HepG2 (cell line): ENCODE data around the gene PPM1G. TPM values are rescaled to one million over a fixed set of nuclear protein-coding genes. Genes with fewer than 3 reads are reported as not detected.

Source experiments
- ATAC-seq: fragments of 200-7000 bp; cut with Tn5 transposase; 3 replicates; pipeline ENCODE4 v1.9.1; 2020; ENCODE audit warnings: mild to moderate bottlenecking, moderate library complexity
- BruUV-seq: library from RNA; stranded (reverse); fragments of 400-500 nt; replicated peaks from 2 replicates; lab custom pipeline; 2021; lab: Mats Ljungman, UMichigan
- CTCF ChIA-PET: fragments of 300-600 bp; formaldehyde crosslinking; extraction: SDS; loops from one replicate; lab custom pipeline; 2021; ENCODE audit warnings: low total read pairs, inconsistent platforms, low intra/inter-chr PET ratio; lab: Yijun Ruan, JAX
- POLR2A ChIA-PET: fragments of 350-600 bp; sonication (Branson Sonifier 250); formaldehyde crosslinking; loops from one replicate; lab custom pipeline; 2020; ENCODE audit warnings: antibody characterized with exemption, inconsistent platforms; lab: Yijun Ruan, JAX
- DNase-seq: peaks from one replicate; pipeline ENCODE4 v3.0.0-alpha.2; 2015; ENCODE audit warnings: low spot score
- FAIRE-seq: peaks from 3 replicates; lab custom pipeline; 2011; peaks lifted over from hg19 to GRCh38; lab: Jason Lieb, UNC
- H2AFZ ChIP-seq: one replicate; pipeline ENCODE4 v1.6.1; 2011; ENCODE audit warnings: low read length, inconsistent platforms
- H3K27ac ChIP-seq: fragments of 300-600 bp; 3 replicates; pipeline ENCODE4 v1.8.0; 2011; ENCODE audit warnings: mixed run types, mild to moderate bottlenecking, mixed read lengths, low read length, inconsistent platforms; ENCODE audit not compliant: insufficient read depth; ENCODE audit errors: extremely low read length
- H3K27me3 ChIP-seq, 2 experiments: fragments of 200-600 bp in 1 of 2; 2 replicates in 1 of 2; 3 replicates in 1 of 2; pipeline versions ENCODE4 v1.6.0 to v1.8.0; 2011; ENCODE audit warnings: low read length in 2 of 2, mild to moderate bottlenecking in 2 of 2, moderate library complexity in 2 of 2, inconsistent platforms in 1 of 2; ENCODE audit not compliant: insufficient read depth in 2 of 2, control insufficient read depth in 1 of 2
- H3K36me3 ChIP-seq, 2 experiments: fragments of 200-600 bp in 1 of 2; replicated peaks in 1 of 2; 2 replicates in 1 of 2; 3 replicates in 1 of 2; pipeline versions ENCODE4 v1.5.1 to v1.8.0; 2011; ENCODE audit warnings: low read length in 2 of 2, inconsistent platforms in 1 of 2; ENCODE audit not compliant: insufficient read depth in 2 of 2, control insufficient read depth in 1 of 2
- H3K4me1 ChIP-seq: 2 replicates; pipeline ENCODE4 v1.5.1; 2012; ENCODE audit warnings: low read length, inconsistent platforms; ENCODE audit not compliant: insufficient read depth
- H3K4me2 ChIP-seq: 2 replicates; pipeline ENCODE4 v1.6.0; 2011; ENCODE audit warnings: low read depth, low read length, inconsistent platforms
- H3K4me3 ChIP-seq, 3 experiments: fragments of 200-600 bp in 1 of 3; sonication (generic), shearing (Covaris generic) in 1 of 3; replicated peaks in 1 of 3; 2 replicates each; pipeline ENCODE4 v1.5.1; 2011 to 2016; ENCODE audit warnings: low read length in 3 of 3, inconsistent platforms in 2 of 3, low read depth in 2 of 3, mild to moderate bottlenecking in 2 of 3, control low read depth in 1 of 3, mixed read lengths in 1 of 3; ENCODE audit not compliant: insufficient read depth in 1 of 3
- H3K79me2 ChIP-seq: one replicate; pipeline ENCODE4 v1.6.1; 2011; ENCODE audit warnings: low read length, inconsistent platforms; ENCODE audit not compliant: insufficient read depth
- H3K9ac ChIP-seq: 2 replicates; pipeline ENCODE4 v1.6.0; 2011; ENCODE audit warnings: mild to moderate bottlenecking, low read depth, low read length, inconsistent platforms; ENCODE audit not compliant: insufficient read depth
- H3K9me3 ChIP-seq: 2 replicates; pipeline ENCODE4 v1.5.1; 2012; ENCODE audit warnings: mild to moderate bottlenecking, low read length
- H4K20me1 ChIP-seq: 2 replicates; pipeline ENCODE4 v1.6.0; 2011; ENCODE audit warnings: inconsistent platforms, mild to moderate bottlenecking, low read length, moderate library complexity; ENCODE audit not compliant: insufficient read depth
- ATF4 ChIP-seq, 2 experiments: fragments of 450-650 bp in 1 of 2; sonication (generic) in 1 of 2; formaldehyde crosslinking; IDR thresholded peaks; 2 replicates each; pipeline versions ENCODE4 v1.5.0 to v1.8.0; 2020 to 2022; ENCODE audit warnings: mild to moderate bottlenecking in 1 of 2, missing genetic modification reagents in 1 of 2
- EZH2 ChIP-seq: conservative IDR thresholded peaks from 2 replicates; pipeline ENCODE4 v1.6.1; 2012; ENCODE audit warnings: mild to moderate bottlenecking, low read depth, low read length, moderate library complexity
- HNRNPLL ChIP-seq: fragments of 200-400 bp; formaldehyde crosslinking; IDR thresholded peaks from 2 replicates; pipeline ENCODE4 v1.6.1; 2017; ENCODE audit warnings: mild to moderate bottlenecking, low read depth, low read length; ENCODE audit not compliant: poor library complexity, severe bottlenecking
- KDM5B ChIP-seq: sonication (generic); formaldehyde crosslinking; IDR thresholded peaks from 2 replicates; pipeline ENCODE4 v1.4.0; 2020; ENCODE audit warnings: missing genetic modification reagents, mild to moderate bottlenecking, borderline replicate concordance
- KLF9 ChIP-seq: IDR thresholded peaks from 2 replicates; pipeline ENCODE4 v1.6.1; 2016; ENCODE audit warnings: low read depth
- KMT2B ChIP-seq: IDR thresholded peaks from 2 replicates; pipeline ENCODE4 v1.6.1; 2016; ENCODE audit warnings: missing genetic modification reagents, missing compliant biosample characterization
- MIER2 ChIP-seq: IDR thresholded peaks from 2 replicates; pipeline ENCODE4 v1.6.1; 2016; ENCODE audit warnings: missing biosample characterization, missing genetic modification reagents
- PAF1 ChIP-seq: IDR thresholded peaks from 2 replicates; pipeline ENCODE4 v1.6.1; 2016; ENCODE audit warnings: missing genetic modification reagents, missing compliant biosample characterization
- SALL1 ChIP-seq: sonication (generic); formaldehyde crosslinking; IDR thresholded peaks from 2 replicates; pipeline ENCODE4 v1.8.0; 2022; ENCODE audit warnings: mild to moderate bottlenecking, missing genetic modification reagents
- ZBTB1 ChIP-seq: sonication (generic); formaldehyde crosslinking; IDR thresholded peaks from 2 replicates; pipeline ENCODE4 v1.4.0; 2020; ENCODE audit warnings: missing genetic modification reagents, borderline replicate concordance
- ZFYVE20 ChIP-seq: sonication (generic); formaldehyde crosslinking; IDR thresholded peaks from 2 replicates; pipeline ENCODE4 v1.8.0; 2023; ENCODE audit warnings: low read depth, mild to moderate bottlenecking, moderate library complexity, missing genetic modification reagents, borderline replicate concordance
- ZNF142 ChIP-seq: sonication (generic); formaldehyde crosslinking; IDR thresholded peaks from 2 replicates; pipeline ENCODE4 v1.4.0; 2020; ENCODE audit warnings: missing genetic modification reagents
- ZNF567 ChIP-seq: sonication (generic); formaldehyde crosslinking; IDR thresholded peaks from 2 replicates; pipeline ENCODE4 v1.8.1; 2023; ENCODE audit warnings: mild to moderate bottlenecking, missing genetic modification reagents, borderline replicate concordance
- WGBS: methylation state at CpG from one replicate; pipeline ENCODE4 v1.1.6; 2017; ENCODE audit warnings: low lambda C conversion rate; 5-methylcytosine and 5-hydroxymethylcytosine counted together
- in situ Hi-C: cut with HindIII; loops from 2 replicates; pipeline ENCODE4 v1.10.0; 2017; ENCODE audit warnings: low pct_unique_long_range_greater_than_20kb; ENCODE audit not compliant: extremely low pct_ligation_motif_present
- intact Hi-C: fragments of 100-400 bp; cut with micrococcal nuclease; formaldehyde crosslinking; loops from one replicate; pipeline ENCODE4 v1.10.0; 2022; ENCODE audit not compliant: unreplicated experiment
- polyA plus RNA-seq, 8 experiments: library from polyadenylated mRNA; depleted of rRNA in 3 of 8; stranded (reverse) in 7 of 8; unstranded in 1 of 8; fragments of >200 nt; fragmentation: Illumina TruSeq in 4 of 8; extraction: Trizol in 4 of 8; gene quantifications; 2 replicates each; pipeline versions ENCODE4 v1.2.1 to v1.2.3, GENCODE V29; 2011 to 2016; ENCODE audit warnings: low read depth in 4 of 8, missing spikeins in 1 of 8, mixed read lengths in 1 of 8; ENCODE audit not compliant: insufficient read depth in 1 of 8
- total RNA-seq, 5 experiments: library from RNA; depleted of rRNA; stranded (reverse); fragments of >200 nt; fragmentation: Illumina TruSeq; extraction: Trizol; gene quantifications; 2 replicates each; pipeline ENCODE4 v1.2.3, GENCODE V29; 2016; ENCODE audit warnings: low read depth in 1 of 5
- TF ChIP-seq, protein P1 (sequence below): sonication (generic); formaldehyde crosslinking; IDR thresholded peaks from 2 replicates; pipeline ENCODE4 v1.4.0; 2020; ENCODE audit warnings: mild to moderate bottlenecking, missing genetic modification reagents

The PPM1G gene
- total and polyA plus RNA-seq, 2 of the 13 experiments (the other 11 are each of a cell fraction or from before 2014, with no cell fraction given) = 58.2 to 213 TPM

DNA sequence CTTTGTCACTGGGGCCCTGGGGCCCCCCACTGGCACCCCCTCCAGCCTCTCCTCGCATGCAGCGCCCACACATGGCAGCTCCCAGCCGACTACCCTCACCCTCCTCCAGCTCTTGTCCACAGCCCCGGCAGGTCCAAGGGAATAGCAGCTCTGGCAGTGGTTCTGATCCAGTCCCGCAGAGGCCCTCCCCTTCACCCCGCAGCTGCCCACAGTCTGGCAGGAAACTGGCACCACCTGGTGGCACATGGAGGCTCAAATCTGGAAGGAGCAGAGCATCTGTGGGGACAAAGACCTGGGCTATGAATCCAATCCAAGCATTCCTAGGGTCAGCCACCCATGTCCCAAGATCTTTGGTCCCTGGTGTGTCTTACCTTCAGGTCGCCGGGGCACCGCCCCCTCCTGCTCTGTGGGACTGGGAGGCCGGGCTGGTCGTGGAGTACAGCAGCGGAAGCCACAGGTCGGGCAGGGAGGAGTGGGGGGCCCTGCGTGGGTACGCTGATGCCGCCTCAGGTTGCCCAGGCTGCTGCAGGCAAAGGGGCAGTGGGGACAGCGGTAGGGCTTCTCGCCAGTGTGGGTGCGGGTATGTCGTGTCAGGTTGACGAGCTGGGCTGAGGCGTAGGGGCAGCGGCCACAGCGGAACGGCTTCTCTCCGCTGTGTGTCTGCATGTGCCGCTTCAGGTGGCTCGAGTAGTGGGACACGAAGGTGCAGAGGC is 31.1 kb downstream of the PPM1G start:
- peak; percentile 25 for DNase-seq
- no peak for FAIRE-seq
- POLR2A ChIA-PET = interaction anchor here (1.2 to 5.1 kb wide), 5 partner anchors 15 to 118 kb away, joined by 3 to 34 read pairs (median 18); partner anchors contain the start of genes GTF3C2, MPV17 and PPM1G
- TF ChIP-seq, protein P1, sequence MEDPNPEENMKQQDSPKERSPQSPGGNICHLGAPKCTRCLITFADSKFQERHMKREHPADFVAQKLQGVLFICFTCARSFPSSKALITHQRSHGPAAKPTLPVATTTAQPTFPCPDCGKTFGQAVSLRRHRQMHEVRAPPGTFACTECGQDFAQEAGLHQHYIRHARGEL = 0 out of 2 replicates have a peak, but pooled peaks have one; percentile 27
- no peak for TF ChIP-seq ATF4 (CRISPR knock-in tag; IDR thresholded peaks at IDR 0.05)
- peak; percentile 17; the same call in 1 of the 2 replicates for TF ChIP-seq SALL1 (CRISPR knock-in tag)
- TF ChIP-seq KLF9 (CRISPR knock-in tag) = no peak
- no peak for TF ChIP-seq ZNF567 (CRISPR knock-in tag)
- TF ChIP-seq MIER2 (CRISPR knock-in tag) = no peak
- TF ChIP-seq KMT2B (CRISPR knock-in tag) = no peak
- no peak for TF ChIP-seq ZBTB1
- no peak for TF ChIP-seq ZNF142 (CRISPR knock-in tag)
- peak; percentile 30 for TF ChIP-seq HNRNPLL
- TF ChIP-seq EZH2 = no peak
- no peak for TF ChIP-seq ZFYVE20 (CRISPR knock-in tag)
- TF ChIP-seq KDM5B = peak; percentile 19; the same call in 1 of the 2 replicates
- peak; percentile 91 for TF ChIP-seq PAF1 (CRISPR knock-in tag)

More for the DNA sequence above, 31.1 kb downstream of the PPM1G start:
- Histone ChIP-seq H4K20me1 (peaks cover 3% of the 10 kb centered on the region; the same call in 1 of the 2 replicates), H3K27ac (peak overlapping the region; percentile 85), H3K79me2 (peaks cover 6% of the 10 kb centered on the region), H3K36me3 (peaks cover 48 to 70% of the 10 kb centered on the region in 2 experiments), H3K27me3 (no peaks in the 10 kb centered on the region), H2AFZ (no peak overlapping the region), H3K4me1 (peaks cover 27% of the 10 kb centered on the region), H3K4me2 (no peak overlapping the region), H3K4me3 (no peak overlapping the region), H3K9me3 (no peaks in the 10 kb centered on the region), H3K9ac (no peak overlapping the region)
- peak; percentile 3 for ATAC-seq
- in situ Hi-C loops (no loop called here), intact Hi-C loops (loop anchor here (1.0 to 10.0 kb wide), 2 partner anchors 57 to 123 kb away; no protein-coding TSS in a partner anchor)
- no TSS peak for BruUV-seq
- 94% methylated on average over 29 of the region's 29 CpGs for WGBS
- CTCF ChIA-PET = interaction anchor here (0.8 kb wide), 1 partner anchor 57 kb away, joined by 3 read pairs; no protein-coding TSS in a partner anchor
